ENCODE measurements around the gene KCNJ6. TPM values are rescaled to one million over a fixed set of nuclear protein-coding genes. Genes with fewer than 3 reads are reported as not detected.

KCNJ6 gene
- polyA plus RNA-seq, 1 of the 3 experiments (the other 2 are of a cell fraction): not detected

DNA sequence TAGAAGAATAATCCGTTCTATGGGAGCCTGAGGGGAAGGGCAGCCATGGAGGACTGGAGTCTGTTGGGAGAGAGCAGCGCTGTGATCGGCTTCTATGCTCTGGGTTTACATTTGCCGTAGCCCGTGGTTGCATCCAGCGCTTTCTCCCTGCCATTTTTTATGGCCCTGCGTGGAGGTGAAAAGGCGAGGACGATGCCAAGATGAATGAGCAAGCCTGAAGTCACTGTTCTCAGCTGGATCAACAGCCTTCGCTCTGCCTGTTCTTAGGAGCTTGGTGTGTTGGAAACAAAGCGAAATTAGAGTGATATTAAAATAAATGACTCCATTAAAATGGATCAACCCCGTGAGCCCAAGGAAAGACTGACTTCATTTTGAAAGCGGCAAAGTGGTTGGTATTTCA, 120.2 kb downstream of the KCNJ6 start:
- POLR2A ChIA-PET: no interaction called here
- WGBS (ENCODE audit: low lambda C conversion rate): 34% methylated on average over 13 of the region's 13 CpGs
- Histone ChIP-seq H3K9me2 (no peaks in the 10 kb centered on the region), H3K27me3 (ENCODE audit: insufficient read depth) (peaks cover 10% of the 10 kb centered on the region; the same call in 1 of the 2 replicates), H3K36me3 (replicated peaks in 1 of 2; ENCODE audit: control insufficient read depth in 1 of 2, insufficient read depth in 2 of 2, low read length in 1 of 2) (no peaks in the 10 kb centered on the region), H3K9ac (no peak overlapping the region), H2AFZ (ENCODE audit: low read depth) (no peak overlapping the region), H3F3A (replicated peaks; ENCODE audit: insufficient read depth) (no peaks in the 10 kb centered on the region), H3K4me3 (ENCODE audit: low read depth in 2 of 2, low read length in 1 of 2) (no peak overlapping the region), H3K4me2 (no peak overlapping the region; the same call in 1 of the 2 replicates), H4K20me1 (ENCODE audit: insufficient read depth) (no peaks in the 10 kb centered on the region), H3K79me2 (ENCODE audit: insufficient read depth) (no peaks in the 10 kb centered on the region), H3K9me3 (no peaks in the 10 kb centered on the region), H3K4me1 (ENCODE audit: control insufficient read depth in 1 of 2, insufficient read depth in 2 of 2, low read depth in 1 of 2, low read length in 1 of 2) (no peaks in the 10 kb centered on the region), H3K27ac (ENCODE audit: low read depth in 2 of 2, low read length in 1 of 2) (no peak overlapping the region)
- TF ChIP-seq TEAD4 (IDR thresholded peaks at IDR 0.05; ENCODE audit: borderline replicate concordance, insufficient read depth) (no peak), RFX5 (IDR thresholded peaks at IDR 0.05; ENCODE audit: low read length) (no peak), EP300 (IDR thresholded peaks at IDR 0.05; ENCODE audit: borderline replicate concordance in 1 of 2, low read depth in 1 of 2, low read length in 1 of 2) (no peak), MEF2A (IDR thresholded peaks at IDR 0.05; ENCODE audit: borderline replicate concordance, low read depth) (no peak), POLR2AphosphoS5 (IDR thresholded peaks at IDR 0.05; ENCODE audit: low read depth, low read length) (no peak), NFIC (IDR thresholded peaks at IDR 0.05; ENCODE audit: borderline replicate concordance) (no peak), IRF3 (IDR thresholded peaks at IDR 0.05; ENCODE audit: low read depth, low read length) (no peak), SMC3 (IDR thresholded peaks at IDR 0.05; ENCODE audit: low read depth, low read length) (no peak)
- TF ChIP-seq, protein P1, sequence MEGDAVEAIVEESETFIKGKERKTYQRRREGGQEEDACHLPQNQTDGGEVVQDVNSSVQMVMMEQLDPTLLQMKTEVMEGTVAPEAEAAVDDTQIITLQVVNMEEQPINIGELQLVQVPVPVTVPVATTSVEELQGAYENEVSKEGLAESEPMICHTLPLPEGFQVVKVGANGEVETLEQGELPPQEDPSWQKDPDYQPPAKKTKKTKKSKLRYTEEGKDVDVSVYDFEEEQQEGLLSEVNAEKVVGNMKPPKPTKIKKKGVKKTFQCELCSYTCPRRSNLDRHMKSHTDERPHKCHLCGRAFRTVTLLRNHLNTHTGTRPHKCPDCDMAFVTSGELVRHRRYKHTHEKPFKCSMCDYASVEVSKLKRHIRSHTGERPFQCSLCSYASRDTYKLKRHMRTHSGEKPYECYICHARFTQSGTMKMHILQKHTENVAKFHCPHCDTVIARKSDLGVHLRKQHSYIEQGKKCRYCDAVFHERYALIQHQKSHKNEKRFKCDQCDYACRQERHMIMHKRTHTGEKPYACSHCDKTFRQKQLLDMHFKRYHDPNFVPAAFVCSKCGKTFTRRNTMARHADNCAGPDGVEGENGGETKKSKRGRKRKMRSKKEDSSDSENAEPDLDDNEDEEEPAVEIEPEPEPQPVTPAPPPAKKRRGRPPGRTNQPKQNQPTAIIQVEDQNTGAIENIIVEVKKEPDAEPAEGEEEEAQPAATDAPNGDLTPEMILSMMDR (IDR thresholded peaks at IDR 0.05): no peak
- TF ChIP-seq, protein P2, sequence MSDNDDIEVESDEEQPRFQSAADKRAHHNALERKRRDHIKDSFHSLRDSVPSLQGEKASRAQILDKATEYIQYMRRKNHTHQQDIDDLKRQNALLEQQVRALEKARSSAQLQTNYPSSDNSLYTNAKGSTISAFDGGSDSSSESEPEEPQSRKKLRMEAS (IDR thresholded peaks at IDR 0.05; ENCODE audit: low read depth): no peak
- TF ChIP-seq, protein P3, sequence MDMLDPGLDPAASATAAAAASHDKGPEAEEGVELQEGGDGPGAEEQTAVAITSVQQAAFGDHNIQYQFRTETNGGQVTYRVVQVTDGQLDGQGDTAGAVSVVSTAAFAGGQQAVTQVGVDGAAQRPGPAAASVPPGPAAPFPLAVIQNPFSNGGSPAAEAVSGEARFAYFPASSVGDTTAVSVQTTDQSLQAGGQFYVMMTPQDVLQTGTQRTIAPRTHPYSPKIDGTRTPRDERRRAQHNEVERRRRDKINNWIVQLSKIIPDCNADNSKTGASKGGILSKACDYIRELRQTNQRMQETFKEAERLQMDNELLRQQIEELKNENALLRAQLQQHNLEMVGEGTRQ (IDR thresholded peaks at IDR 0.05; ENCODE audit: borderline replicate concordance, low read depth, low read length): no peak
- no peak for DNase-seq
- CTCF ChIA-PET: no interaction called here

DNA sequence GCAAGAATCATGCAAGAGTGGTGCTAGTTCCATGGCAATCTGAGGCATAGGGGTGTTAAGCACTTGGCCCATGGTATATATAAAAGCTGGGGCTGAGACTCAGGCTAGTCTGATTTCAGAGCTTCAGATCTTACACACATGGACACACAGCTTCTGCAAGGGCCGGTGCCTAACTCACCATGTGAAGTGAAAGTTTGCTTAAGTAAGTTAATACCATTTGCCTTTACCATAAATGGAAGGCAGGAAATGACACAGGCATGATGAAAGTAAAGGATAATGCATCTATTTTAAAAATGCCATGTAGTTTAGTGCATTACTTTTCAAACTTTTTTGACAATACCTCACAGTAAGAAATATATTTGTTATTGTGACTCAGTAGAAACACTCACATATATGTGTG, 122.6 kb downstream of the KCNJ6 start:
- H3K4me2 ChIP-seq: no peak overlapping the region
- H3K79me2 ChIP-seq (ENCODE audit: insufficient read depth): no peaks in the 10 kb centered on the region
- H3K9me3 ChIP-seq: no peaks in the 10 kb centered on the region
- no peak for DNase-seq
- ChIA-PET CTCF (interaction anchor here (1.4 kb wide), 1 partner anchor 82 kb away, joined by 4 read pairs; no protein-coding TSS in a partner anchor), POLR2A (no interaction called here)
- H3K36me3 ChIP-seq (replicated peaks in 1 of 2; ENCODE audit: control insufficient read depth in 1 of 2, insufficient read depth in 2 of 2, low read length in 1 of 2): no peaks in the 10 kb centered on the region
- no peaks in the 10 kb centered on the region for H4K20me1 ChIP-seq (ENCODE audit: insufficient read depth)
- H3F3A ChIP-seq (replicated peaks; ENCODE audit: insufficient read depth): no peaks in the 10 kb centered on the region
- H3K4me1 ChIP-seq (ENCODE audit: control insufficient read depth in 1 of 2, insufficient read depth in 2 of 2, low read depth in 1 of 2, low read length in 1 of 2): no peaks in the 10 kb centered on the region
- H3K4me3 ChIP-seq (ENCODE audit: low read depth in 2 of 2, low read length in 1 of 2): no peak overlapping the region
- H2AFZ ChIP-seq (ENCODE audit: low read depth): no peak overlapping the region
- no peaks in the 10 kb centered on the region for H3K9me2 ChIP-seq
- WGBS (ENCODE audit: low lambda C conversion rate): 0% methylated on average over 1 of the region's 1 CpG
- no peaks in the 10 kb centered on the region; the same call in 1 of the 2 replicates for H3K27me3 ChIP-seq (ENCODE audit: insufficient read depth)
- H3K9ac ChIP-seq: no peak overlapping the region
- H3K27ac ChIP-seq (ENCODE audit: low read depth in 2 of 2, low read length in 1 of 2): no peak overlapping the region
- no peak for TF ChIP-seq GABPA (IDR thresholded peaks at IDR 0.05; ENCODE audit: low read depth)
- TF ChIP-seq, protein P4, sequence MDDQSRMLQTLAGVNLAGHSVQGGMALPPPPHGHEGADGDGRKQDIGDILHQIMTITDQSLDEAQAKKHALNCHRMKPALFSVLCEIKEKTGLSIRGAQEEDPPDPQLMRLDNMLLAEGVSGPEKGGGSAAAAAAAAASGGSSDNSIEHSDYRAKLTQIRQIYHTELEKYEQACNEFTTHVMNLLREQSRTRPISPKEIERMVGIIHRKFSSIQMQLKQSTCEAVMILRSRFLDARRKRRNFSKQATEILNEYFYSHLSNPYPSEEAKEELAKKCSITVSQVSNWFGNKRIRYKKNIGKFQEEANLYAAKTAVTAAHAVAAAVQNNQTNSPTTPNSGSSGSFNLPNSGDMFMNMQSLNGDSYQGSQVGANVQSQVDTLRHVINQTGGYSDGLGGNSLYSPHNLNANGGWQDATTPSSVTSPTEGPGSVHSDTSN (IDR thresholded peaks at IDR 0.05): no peak
- no peak for TF ChIP-seq EP300 (IDR thresholded peaks at IDR 0.05; ENCODE audit: borderline replicate concordance in 1 of 2, low read depth in 1 of 2, low read length in 1 of 2)
- no peak for TF ChIP-seq POLR2AphosphoS5 (IDR thresholded peaks at IDR 0.05; ENCODE audit: low read depth, low read length)
- no peak for TF ChIP-seq RAD21 (IDR thresholded peaks at IDR 0.05; ENCODE audit: low read length)
- no peak for TF ChIP-seq TEAD4 (IDR thresholded peaks at IDR 0.05; ENCODE audit: borderline replicate concordance, insufficient read depth)
- TF ChIP-seq, protein P5, sequence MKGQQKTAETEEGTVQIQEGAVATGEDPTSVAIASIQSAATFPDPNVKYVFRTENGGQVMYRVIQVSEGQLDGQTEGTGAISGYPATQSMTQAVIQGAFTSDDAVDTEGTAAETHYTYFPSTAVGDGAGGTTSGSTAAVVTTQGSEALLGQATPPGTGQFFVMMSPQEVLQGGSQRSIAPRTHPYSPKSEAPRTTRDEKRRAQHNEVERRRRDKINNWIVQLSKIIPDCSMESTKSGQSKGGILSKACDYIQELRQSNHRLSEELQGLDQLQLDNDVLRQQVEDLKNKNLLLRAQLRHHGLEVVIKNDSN (IDR thresholded peaks at IDR 0.05; ENCODE audit: borderline replicate concordance, low read depth): no peak
- TF ChIP-seq, protein P6, sequence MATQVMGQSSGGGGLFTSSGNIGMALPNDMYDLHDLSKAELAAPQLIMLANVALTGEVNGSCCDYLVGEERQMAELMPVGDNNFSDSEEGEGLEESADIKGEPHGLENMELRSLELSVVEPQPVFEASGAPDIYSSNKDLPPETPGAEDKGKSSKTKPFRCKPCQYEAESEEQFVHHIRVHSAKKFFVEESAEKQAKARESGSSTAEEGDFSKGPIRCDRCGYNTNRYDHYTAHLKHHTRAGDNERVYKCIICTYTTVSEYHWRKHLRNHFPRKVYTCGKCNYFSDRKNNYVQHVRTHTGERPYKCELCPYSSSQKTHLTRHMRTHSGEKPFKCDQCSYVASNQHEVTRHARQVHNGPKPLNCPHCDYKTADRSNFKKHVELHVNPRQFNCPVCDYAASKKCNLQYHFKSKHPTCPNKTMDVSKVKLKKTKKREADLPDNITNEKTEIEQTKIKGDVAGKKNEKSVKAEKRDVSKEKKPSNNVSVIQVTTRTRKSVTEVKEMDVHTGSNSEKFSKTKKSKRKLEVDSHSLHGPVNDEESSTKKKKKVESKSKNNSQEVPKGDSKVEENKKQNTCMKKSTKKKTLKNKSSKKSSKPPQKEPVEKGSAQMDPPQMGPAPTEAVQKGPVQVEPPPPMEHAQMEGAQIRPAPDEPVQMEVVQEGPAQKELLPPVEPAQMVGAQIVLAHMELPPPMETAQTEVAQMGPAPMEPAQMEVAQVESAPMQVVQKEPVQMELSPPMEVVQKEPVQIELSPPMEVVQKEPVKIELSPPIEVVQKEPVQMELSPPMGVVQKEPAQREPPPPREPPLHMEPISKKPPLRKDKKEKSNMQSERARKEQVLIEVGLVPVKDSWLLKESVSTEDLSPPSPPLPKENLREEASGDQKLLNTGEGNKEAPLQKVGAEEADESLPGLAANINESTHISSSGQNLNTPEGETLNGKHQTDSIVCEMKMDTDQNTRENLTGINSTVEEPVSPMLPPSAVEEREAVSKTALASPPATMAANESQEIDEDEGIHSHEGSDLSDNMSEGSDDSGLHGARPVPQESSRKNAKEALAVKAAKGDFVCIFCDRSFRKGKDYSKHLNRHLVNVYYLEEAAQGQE (IDR thresholded peaks at IDR 0.05; ENCODE audit: low read depth, low read length): no peak
